Skeletal muscle satellite cell (primary cell): ENCODE data around the gene KYNU.
"Not testable (repeated sequence)": the region's sequence is repeated elsewhere in the genome, so short reads cannot be mapped to it uniquely, and the experiment has no call there.

Source experiments
- H3K27me3 ChIP-seq: 2 replicates; pipeline ENCODE4 v1.7.0; 2013; ENCODE audit warnings: low read length; ENCODE audit not compliant: control insufficient read depth, insufficient read depth
- H3K36me3 ChIP-seq: 2 replicates; pipeline ENCODE4 v1.7.0; 2013; ENCODE audit warnings: mild to moderate bottlenecking, control low read depth, low read length; ENCODE audit not compliant: insufficient read depth
- H3K4me1 ChIP-seq: 2 replicates; pipeline ENCODE4 v1.7.0; 2013; ENCODE audit warnings: low read length; ENCODE audit not compliant: control insufficient read depth, insufficient read depth
- H3K4me2 ChIP-seq: 2 replicates; pipeline ENCODE4 v1.7.0; 2013; ENCODE audit warnings: mild to moderate bottlenecking, low read length
- H3K4me3 ChIP-seq: 2 replicates; pipeline ENCODE4 v1.7.0; 2013; ENCODE audit warnings: low read length
- H3K9ac ChIP-seq: 2 replicates; pipeline ENCODE4 v1.7.0; 2013; ENCODE audit warnings: mild to moderate bottlenecking, low read depth, low read length, moderate library complexity
- H3K9me3 ChIP-seq: replicated peaks from 2 replicates; pipeline ENCODE4 v1.7.0; 2013; ENCODE audit warnings: mild to moderate bottlenecking, control low read depth, low read length

The KYNU gene

GRCh38 chr2:142883526-142883925 is 6.1 kb downstream of the KYNU start:
- no peak overlapping the region for H3K4me3 ChIP-seq
- H3K4me2 ChIP-seq, result no peak overlapping the region
- peaks cover 12% of the 10 kb centered on the region for H3K4me1 ChIP-seq
- H3K9ac ChIP-seq, result no peak overlapping the region
- H3K36me3 ChIP-seq, result no peaks in the 10 kb centered on the region
- no peaks in the 10 kb centered on the region for H3K9me3 ChIP-seq
- H3K27me3 ChIP-seq, result no peaks in the 10 kb centered on the region

GRCh38 chr2:142885543-142885942 is 8.1 kb downstream of the KYNU start:
- Histone ChIP-seq H3K36me3 (no peaks in the 10 kb centered on the region), H3K27me3 (no peaks in the 10 kb centered on the region), H3K9me3 (no peaks in the 10 kb centered on the region), H3K4me3 (no peak overlapping the region), H3K9ac (no peak overlapping the region), H3K4me1 (peaks cover 6% of the 10 kb centered on the region), H3K4me2 (no peak overlapping the region)

GRCh38 chr2:142892715-142893114 is 15.3 kb downstream of the KYNU start:
- Histone ChIP-seq H3K4me3 (no peak overlapping the region), H3K4me1 (no peaks in the 10 kb centered on the region), H3K9me3 (no peaks in the 10 kb centered on the region), H3K4me2 (no peak overlapping the region), H3K36me3 (no peaks in the 10 kb centered on the region), H3K9ac (no peak overlapping the region), H3K27me3 (no peaks in the 10 kb centered on the region)

- H3K4me3 ChIP-seq, result no peak overlapping the region
- H3K9me3 ChIP-seq, result no peaks in the 10 kb centered on the region
- H3K4me1 ChIP-seq, result no peaks in the 10 kb centered on the region
- H3K27me3 ChIP-seq, result no peaks in the 10 kb centered on the region
- H3K9ac ChIP-seq, result no peak overlapping the region
- H3K36me3 ChIP-seq, result no peaks in the 10 kb centered on the region
- H3K4me2 ChIP-seq, result no peak overlapping the region
These were observed 15.8 kb downstream of the KYNU start for GRCh38 chr2:142893241-142893640.

GRCh38 chr2:142897807-142898206 is 20.3 kb downstream of the KYNU start:
- H3K9me3 ChIP-seq, result no peaks in the 10 kb centered on the region
- H3K9ac ChIP-seq, result no peak overlapping the region
- H3K4me2 ChIP-seq, result no peak overlapping the region
- H3K4me3 ChIP-seq, result no peak overlapping the region
- no peaks in the 10 kb centered on the region for H3K4me1 ChIP-seq
- no peaks in the 10 kb centered on the region for H3K36me3 ChIP-seq
- H3K27me3 ChIP-seq, result no peaks in the 10 kb centered on the region

GRCh38 chr2:142900327-142900726 is 22.9 kb downstream of the KYNU start:
- H3K9me3 ChIP-seq, H3K9ac ChIP-seq, H3K4me2 ChIP-seq, H3K4me3 ChIP-seq, H3K4me1 ChIP-seq, H3K27me3 ChIP-seq, H3K36me3 ChIP-seq: not testable (repeated sequence)

- Histone ChIP-seq H3K36me3 (no peaks in the 10 kb centered on the region), H3K27me3 (no peaks in the 10 kb centered on the region), H3K4me2 (no peak overlapping the region), H3K9me3 (no peaks in the 10 kb centered on the region), H3K4me3 (no peak overlapping the region), H3K9ac (no peak overlapping the region), H3K4me1 (no peaks in the 10 kb centered on the region)
These were observed 24.3 kb downstream of the KYNU start for GRCh38 chr2:142901780-142902179.

- H3K9ac ChIP-seq, H3K36me3 ChIP-seq, H3K4me3 ChIP-seq, H3K27me3 ChIP-seq, H3K4me1 ChIP-seq, H3K4me2 ChIP-seq, H3K9me3 ChIP-seq: not testable (repeated sequence)
These were observed 26.3 kb downstream of the KYNU start for GRCh38 chr2:142903726-142904125.

- H3K9me3 ChIP-seq, result no peaks in the 10 kb centered on the region
- H3K4me3 ChIP-seq, result no peak overlapping the region
- H3K9ac ChIP-seq, result no peak overlapping the region
- H3K4me1 ChIP-seq, result no peaks in the 10 kb centered on the region
- H3K27me3 ChIP-seq, result no peaks in the 10 kb centered on the region
- H3K4me2 ChIP-seq, result no peak overlapping the region
- no peaks in the 10 kb centered on the region for H3K36me3 ChIP-seq
These were observed 30.2 kb downstream of the KYNU start for GRCh38 chr2:142907653-142908052.

- H3K4me1 ChIP-seq, result no peaks in the 10 kb centered on the region
- H3K4me3 ChIP-seq, result no peak overlapping the region
- H3K27me3 ChIP-seq, result no peaks in the 10 kb centered on the region
- H3K9me3 ChIP-seq, result no peaks in the 10 kb centered on the region
- no peak overlapping the region for H3K4me2 ChIP-seq
- H3K9ac ChIP-seq, result no peak overlapping the region
- H3K36me3 ChIP-seq, result no peaks in the 10 kb centered on the region
These were observed 37.2 kb downstream of the KYNU start for GRCh38 chr2:142914507-142915313.

- Histone ChIP-seq H3K4me1 (no peaks in the 10 kb centered on the region), H3K27me3 (no peaks in the 10 kb centered on the region), H3K4me3 (no peak overlapping the region), H3K9me3 (no peaks in the 10 kb centered on the region), H3K4me2 (no peak overlapping the region), H3K36me3 (no peaks in the 10 kb centered on the region), H3K9ac (no peak overlapping the region)
These were observed 38.0 kb downstream of the KYNU start for GRCh38 chr2:142915502-142915901.

- H3K36me3 ChIP-seq, result no peaks in the 10 kb centered on the region
- H3K4me3 ChIP-seq, result no peak overlapping the region
- no peaks in the 10 kb centered on the region for H3K27me3 ChIP-seq
- no peaks in the 10 kb centered on the region for H3K4me1 ChIP-seq
- no peak overlapping the region for H3K9ac ChIP-seq
- no peaks in the 10 kb centered on the region for H3K9me3 ChIP-seq
- no peak overlapping the region for H3K4me2 ChIP-seq
These were observed 41.2 kb downstream of the KYNU start for GRCh38 chr2:142918624-142919023.
